NCI-H510A treated with DMSO at 0.1 percent for 48 hours (cell line): ENCODE measurements around the gene PCIF1.
"Not testable (repeated sequence)": the region's sequence is repeated elsewhere in the genome, so short reads cannot be mapped to it uniquely, and the experiment has no call there.

ENCODE experiments used
- DNase-seq: peaks from one replicate; lab custom pipeline; 2025; lab: John Stamatoyannopoulos, UW

The PCIF1 gene

DNA sequence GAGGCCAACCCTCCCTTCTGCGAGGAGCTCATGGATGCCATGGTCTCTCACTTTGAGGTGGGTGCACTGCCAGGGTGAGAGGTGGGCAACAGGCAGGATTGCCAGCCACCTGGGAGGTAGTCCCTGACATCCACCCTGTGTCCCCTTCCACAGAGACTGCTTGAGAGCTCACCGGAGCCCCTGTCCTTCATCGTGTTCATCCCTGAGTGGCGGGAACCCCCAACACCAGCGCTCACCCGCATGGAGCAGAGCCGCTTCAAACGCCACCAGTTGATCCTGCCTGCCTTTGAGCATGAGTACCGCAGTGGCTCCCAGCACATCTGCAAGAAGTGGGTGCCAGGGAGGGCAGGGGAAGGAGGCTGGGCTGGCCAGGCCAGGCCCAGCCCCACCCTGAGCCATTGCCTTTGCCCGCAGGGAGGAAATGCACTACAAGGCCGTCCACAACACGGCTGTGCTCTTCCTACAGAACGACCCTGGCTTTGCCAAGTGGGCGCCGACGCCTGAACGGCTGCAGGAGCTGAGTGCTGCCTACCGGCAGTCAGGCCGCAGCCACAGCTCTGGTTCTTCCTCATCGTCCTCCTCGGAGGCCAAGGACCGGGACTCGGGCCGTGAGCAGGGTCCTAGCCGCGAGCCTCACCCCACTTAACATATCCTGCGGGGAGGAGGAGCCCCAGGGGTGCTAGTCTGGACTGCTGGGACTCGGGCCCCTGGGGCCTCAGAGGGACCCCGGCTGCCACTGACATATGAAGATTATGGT is 12.8 kb downstream of the PCIF1 start:
- no peak for DNase-seq

DNA sequence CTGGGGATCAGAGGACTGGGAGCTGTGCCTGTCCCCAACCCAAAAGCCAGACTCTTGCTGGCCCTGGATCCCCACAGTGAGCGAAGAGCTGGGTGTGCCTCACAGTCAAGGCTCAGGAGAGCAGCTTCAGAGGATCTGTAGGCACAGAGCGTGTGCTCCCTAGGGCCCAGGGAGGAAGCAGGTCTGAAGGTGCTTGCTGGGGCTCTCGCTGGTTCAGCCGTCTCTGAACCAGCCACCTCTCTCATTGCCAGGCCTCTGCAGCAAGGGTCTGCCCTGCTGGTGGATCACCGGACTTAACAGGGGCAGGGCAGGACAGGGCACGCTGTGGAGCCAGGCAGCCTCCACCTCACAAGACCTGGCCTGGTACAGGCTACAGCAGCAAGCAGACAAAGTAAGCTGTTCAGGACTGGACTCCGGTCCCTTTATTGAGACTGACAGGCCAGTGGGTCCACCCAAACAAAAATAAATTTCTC is 13.8 kb downstream of the PCIF1 start:
- DNase-seq: no peak

DNA sequence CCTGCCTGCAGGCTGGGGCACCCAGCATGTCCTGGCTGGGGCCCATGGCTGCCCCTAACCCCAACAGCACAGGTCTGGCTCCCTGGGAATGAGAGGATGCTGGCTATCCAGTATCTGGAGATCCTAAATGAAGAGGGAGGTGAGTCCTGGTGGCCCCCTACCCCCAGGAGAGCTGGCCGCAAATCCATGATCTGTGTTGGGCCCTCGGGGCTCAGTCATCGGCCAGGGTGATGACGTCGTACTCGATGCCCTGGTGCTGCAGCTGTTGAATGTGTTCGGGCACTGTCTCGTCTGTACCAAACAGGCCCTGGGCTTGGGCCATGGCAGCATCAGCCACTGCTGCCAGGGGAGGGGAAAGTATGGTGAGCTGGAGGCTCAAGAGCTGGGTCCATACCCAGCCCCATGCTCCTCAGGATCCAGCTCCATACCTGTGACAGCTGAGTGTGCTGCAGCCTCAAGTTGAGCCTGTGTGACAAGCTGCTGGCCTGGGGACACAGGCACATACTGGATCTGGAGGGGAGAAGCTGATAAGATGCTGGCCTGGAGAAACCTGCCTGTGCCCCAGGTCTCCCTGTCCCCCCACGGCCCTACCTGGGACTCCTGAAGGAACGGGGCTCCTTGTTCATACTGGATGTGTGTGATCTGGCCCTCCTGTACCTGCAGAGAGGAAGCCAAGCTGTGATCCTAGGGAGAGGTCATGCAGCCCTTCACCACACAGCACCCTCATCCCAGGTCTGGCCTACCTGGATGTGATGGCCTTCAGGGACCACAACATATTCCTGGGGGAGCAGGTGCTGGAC is 14.5 kb downstream of the PCIF1 start:
- DNase-seq: no peak

DNA sequence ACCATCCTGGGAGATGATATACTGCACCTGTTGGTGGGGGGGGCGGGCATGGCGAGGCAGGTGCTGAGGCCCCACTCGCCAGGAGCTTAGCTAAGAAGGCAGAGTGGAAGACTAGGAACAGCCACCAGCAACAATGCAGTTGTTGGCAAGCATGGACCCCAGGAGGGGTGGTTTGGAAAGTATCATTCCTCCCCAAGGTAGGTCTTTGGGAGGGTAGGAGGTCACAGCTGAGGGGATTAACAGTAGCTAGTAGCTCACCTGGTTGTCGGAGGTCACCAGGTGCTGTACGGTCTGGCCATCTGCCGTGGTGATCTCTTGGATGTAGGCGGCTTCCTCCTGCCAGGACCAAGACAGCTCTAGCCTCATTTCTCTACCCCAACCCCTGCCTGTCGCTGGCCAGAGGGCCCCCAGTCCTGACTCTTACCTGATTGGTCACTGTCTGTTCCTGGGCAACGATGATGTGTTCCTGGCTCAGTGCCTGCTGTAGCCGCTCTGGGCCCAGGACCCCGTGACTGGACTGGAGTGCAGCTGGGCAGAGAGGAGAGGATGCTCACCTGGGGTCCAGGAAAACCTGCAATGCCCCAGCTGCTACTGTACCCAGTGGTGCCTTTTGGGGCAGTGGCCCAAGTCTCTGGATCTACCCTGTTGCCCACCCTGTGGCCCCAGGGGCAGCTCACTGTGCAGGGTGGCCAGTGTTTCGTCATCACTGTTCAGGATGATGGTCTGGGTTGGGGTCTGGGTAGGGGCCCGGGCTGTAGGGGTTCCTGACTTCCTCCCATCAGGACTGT is 15.3 kb downstream of the PCIF1 start:
- DNase-seq: no peak

DNA sequence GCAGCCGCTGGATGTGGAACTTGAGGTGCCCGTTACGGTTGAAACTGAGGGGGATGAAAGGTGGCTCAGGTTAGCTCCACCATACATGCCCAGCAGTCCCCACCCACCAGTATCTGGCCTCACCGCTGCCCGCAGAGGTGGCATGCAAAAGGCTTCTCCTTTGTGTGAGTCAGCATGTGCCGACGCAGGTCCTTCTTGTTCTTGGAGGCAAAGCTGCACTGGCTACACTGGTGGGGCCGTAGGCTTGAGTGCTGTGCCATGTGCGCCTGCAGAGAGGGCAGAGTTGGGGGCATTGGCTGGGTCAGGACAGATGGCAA is 15.8 kb downstream of the PCIF1 start:
- no peak for DNase-seq

DNA sequence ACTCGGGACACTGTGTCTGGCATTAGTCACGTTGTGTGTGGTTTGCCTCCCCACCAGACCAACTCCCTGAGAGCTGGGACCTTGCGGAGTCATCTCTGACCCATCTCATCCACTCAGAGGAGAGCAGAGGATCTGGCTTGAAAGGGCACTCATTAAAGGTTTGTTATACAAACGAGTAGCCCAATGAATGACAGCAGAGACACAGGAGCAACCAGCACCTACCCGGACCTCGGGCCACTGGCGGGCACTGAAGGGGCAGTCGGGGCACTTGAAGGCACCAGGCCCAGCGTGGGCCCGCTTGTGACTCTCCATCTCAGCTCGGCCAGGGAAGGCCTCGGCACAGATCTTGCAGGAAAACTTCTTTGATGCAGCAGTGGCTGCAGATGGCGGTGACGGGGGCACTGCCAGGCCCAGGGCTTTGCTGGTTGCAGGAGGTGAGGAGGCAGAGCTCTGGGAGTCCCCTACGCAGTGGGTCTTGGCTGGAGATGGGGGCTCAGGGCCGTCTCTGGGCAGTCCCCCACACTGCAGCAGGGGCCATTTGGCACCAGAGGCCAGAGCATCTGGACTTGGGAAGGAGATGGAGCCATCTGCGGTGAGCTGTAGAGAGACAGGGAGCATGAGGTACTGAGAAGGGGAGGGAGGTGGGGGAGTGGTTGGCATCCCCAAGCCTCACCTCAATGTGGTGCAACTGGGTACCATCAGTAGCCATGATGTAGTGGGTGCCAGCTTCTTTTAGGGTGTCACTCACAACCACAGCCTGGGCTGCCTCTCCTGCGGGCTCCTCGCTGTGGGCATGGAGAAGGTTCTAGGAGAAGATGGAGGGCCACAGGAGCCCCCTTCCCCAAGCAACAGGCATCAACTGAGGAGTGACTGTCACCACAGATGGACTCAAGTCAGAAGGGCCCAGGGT is 17.7 kb downstream of the PCIF1 start:
- DNase-seq: no peak

DNA sequence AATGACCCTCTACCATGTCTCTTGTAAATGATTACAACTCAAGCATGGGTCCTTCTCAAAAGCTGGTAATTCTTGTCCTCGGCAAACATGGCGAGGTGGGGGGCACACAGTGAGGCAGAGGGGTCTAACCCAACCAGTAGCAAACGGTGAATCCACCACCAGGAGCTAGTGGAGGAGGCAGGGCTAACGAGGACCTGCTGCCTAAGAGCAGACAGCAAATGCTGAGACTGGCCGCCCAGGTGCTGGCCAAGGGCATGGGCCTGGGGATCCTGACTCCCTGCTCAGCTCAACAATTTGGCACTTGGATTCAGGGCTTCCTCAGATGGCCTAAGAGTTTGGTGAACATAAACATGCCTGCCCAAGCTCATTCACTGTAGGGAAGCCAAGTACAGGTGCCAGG is 18.4 kb downstream of the PCIF1 start:
- DNase-seq: no peak

DNA sequence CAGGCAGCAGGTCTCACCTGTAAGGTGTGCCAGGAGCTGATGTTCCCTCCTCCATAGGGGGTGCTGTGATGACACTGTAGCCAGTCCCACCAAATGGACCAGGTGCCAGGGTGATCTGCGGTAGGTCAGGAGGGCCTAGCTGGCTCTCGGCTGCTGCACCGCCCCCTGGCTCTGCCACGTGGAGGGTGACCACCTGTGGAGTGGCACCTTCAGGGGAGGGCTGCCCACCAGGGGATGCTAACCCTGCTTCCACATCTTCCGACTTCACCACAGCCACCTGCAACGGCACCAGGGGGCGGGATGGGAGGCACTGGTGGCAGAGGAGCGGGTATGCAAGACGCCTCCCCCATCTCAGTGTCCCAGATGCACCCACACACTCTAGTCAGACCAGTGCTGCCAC is 19.2 kb downstream of the PCIF1 start:
- no peak for DNase-seq

DNA sequence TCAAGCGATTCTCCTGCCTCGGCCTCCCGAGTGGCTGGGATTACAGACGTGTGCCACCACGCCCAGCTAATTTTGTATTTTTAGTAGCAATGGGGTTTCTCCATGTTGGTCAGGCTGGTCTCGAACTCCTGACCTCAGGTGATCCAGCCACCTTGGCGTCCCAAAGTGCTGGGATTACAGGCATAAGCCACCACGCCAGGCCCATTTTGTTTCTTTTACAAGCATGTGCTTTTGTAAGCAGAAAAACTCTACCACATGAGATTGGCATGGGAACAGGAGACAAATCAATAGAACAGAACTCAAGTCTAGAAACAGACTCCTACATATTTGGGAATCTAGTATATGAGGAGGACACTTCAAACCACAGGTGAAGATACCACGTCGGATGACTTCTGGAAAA is 21.8 kb downstream of the PCIF1 start:
- DNase-seq: not testable (repeated sequence)

DNA sequence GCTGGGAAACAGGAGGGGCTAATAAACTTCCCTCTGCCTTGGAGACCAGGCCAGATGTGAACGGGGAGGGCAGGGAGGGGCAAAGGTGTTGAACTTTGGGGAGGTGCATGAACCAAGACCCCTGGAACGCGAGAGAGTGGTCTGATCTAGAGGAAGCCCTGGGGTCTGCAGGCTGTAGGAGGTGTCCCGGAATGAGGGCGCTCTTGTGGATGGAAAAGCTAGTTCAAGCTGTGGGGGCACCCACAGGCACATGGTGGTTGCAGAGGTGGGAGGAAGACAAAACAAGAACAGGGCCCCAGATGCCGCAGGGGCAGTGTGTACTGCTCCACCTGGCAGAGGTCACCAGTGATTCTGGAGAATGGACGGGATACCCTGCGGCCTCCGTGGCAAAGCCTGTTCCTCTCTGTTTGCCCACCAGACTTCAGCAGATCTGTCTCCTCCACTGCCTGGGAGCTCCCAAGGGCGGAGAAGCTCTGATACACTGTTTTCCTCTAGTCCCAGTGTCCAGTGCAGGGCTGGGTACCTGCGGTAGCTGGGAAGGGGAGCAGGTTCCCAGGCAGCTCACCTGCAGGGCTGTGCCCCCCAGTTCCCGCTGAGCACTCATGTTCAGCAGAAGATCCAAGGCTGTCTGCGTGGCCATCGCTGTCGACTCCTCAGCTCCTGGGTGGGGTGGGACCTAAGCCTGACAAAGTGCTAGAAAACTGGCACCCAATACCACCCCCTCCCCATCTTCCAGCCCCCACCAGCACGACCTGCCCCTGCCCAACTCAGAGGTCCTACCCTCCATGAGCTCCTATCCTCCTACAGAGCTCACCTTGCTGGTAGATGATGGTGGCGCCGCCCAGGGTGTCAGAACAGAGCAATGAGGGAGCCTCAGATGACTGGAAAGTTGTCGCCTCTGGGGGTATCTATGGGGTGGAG is 22.8 kb downstream of the PCIF1 start:
- DNase-seq: no peak

DNA sequence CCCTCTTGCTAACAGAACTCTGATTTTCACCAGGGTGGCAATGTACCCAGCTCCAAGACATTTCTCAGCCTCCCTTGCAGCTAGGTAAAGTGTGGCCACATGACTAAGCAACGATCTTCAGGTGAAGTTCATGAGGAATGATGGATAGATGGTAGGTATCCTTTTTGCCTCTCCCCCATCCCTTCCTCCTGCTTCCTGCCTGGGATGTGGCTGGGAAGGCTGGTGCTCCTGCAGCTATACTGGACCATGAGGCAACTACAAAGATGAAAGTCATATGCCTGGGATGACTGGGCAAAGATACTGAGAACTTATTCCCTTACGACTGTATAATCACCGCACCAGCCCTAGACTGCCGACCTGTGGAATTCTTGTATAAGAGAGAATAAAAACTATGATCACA is 24.1 kb downstream of the PCIF1 start:
- no peak for DNase-seq

DNA sequence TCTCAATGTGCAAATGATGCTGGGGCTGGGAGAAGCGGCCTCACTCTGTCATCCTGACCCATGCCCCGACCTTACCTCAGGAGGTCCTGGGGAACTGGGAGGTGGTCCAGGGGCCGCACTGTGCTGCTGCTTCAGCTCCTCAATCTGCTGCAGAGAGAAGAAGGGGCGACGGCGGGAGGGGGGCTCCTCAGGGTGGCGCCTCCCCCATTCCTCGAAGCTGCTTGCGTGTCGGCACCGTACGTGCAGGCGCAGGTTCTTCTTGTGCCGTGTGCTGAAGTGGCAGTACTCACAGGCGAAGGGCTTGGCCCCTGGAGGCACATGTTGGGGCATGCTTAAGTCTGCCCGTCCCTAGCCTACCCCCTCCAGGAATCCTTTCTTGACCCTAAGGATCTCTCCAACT is 24.6 kb downstream of the PCIF1 start:
- no peak for DNase-seq

DNA sequence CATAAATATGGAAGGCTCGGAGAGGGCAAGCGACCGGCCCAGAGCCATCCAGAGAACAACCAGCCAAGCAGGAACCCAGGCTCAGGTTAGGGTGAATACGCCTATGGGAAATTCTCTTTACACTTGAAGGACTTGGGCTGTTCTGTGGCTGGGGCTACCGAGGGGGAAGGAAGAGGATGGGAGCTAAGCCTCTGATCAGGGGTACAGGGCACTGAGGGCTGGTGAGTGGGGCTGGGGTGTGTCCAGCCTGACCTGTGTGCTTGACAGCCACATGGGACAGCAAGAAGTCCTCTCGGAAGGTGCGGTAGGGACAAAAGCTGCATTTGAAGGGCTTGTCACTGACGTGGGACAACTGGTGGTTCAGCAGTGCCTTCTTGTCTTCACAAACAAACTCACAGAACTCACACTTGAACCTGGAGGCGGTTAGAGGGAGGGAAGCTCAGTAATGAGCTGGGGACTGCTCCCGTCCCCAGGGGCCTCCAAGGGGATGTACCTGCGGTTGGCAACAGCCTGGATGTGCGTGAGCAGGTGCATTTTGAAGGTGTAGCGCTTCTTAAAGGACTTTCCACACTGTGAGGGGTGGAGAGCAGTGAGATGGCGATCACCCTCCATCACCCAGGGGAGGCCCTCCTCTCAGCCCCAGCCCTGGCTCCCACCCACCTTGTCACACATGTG is 25.6 kb downstream of the PCIF1 start:
- DNase-seq: no peak

DNA sequence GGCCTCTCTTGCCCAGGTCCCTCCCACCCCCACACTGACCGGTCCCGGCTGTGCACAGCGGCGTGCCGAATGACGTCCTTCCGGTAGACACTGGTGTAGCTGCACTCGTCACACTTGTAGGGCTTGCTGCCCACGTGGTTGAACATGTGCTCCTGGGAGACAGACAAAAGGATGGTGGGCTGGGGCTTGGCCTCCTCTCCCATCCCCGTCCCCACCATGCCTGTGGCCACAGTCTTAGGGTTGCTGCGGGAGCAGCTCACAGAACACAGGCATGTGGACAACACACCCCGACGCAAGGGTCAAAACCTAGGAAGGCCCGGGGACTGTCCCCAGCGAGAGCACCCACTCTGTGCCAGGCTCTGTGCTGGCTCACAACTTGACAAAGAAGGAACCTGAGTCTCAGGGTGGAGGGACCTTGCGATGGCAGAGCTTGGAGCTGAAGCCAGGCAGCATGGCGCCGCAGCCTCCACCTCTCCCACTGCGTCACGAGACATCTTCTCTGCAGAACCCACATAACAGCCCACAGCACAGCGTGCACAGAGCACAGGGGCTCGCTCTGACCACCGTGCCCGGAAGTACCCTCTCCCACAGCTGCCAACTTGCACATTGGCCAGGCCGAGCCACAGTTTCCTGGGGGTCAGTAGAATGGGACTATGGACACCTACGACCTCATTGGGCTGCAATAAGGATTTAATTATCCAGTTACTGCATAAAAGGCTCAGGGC is 27.7 kb downstream of the PCIF1 start:
- DNase-seq: no peak

DNA sequence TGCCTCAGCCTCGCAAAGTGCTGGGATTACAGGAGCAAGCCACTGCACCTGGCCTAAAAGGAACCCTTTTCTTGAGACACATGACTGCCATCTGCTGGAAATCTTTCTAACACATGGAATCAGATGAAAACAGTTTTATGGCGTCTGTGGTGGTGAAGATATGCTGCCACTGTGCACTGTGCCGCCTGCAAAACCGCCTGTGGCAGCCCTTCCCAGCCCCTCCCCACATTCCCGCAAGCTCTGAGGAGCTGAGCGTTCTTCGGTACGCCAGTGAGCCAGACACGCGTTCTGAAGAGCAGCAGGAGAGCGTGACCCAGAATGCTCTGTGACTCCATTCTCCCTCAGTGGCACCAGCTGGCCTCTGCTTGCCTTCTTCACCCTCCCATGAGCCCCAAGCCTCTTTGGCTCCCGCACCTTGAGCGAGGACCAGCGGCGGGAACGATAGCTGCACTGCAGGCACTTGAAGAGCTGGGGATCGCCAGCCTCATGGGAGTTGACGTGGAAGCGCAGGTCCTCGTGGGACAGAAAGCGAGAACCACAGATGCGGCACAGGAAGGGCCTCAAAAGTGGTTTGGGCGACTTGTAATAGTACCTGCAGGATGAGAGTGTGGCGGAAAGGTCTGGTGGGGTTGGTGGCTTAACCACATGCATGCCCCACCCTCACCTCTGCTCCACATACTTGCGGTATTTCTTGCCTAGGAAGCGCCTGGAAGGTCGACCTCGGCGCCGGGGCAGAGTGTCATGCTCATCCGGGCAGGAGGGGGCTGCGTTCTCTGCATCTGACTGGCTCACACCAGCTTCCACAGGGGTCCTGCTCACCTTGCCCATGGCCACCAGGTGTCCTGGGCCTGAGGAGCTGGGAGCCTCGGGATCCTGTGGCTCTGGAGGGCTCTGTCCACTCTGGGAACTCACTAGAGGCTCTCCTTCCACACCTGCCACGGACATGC is 28.8 kb downstream of the PCIF1 start:
- peak; percentile 76 for DNase-seq

DNA sequence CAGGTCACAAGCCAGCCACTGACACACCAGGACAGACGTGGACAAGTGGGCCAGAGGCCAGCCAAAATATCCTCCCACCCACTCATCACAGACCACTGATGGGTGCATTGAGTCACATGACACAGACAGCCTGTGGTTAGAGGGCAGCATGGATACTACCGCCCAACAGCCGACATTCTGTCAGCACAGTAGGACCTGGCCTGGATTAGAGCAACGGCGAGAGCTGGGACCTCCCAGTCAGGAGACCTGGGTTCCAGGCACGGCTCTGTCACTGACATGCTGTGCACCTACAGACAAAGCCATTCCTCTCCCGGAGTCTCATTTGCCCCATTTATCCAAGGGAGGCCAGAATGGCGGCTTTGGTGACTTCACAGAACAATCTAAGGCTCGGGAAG is 29.5 kb downstream of the PCIF1 start:
- DNase-seq: no peak

DNA sequence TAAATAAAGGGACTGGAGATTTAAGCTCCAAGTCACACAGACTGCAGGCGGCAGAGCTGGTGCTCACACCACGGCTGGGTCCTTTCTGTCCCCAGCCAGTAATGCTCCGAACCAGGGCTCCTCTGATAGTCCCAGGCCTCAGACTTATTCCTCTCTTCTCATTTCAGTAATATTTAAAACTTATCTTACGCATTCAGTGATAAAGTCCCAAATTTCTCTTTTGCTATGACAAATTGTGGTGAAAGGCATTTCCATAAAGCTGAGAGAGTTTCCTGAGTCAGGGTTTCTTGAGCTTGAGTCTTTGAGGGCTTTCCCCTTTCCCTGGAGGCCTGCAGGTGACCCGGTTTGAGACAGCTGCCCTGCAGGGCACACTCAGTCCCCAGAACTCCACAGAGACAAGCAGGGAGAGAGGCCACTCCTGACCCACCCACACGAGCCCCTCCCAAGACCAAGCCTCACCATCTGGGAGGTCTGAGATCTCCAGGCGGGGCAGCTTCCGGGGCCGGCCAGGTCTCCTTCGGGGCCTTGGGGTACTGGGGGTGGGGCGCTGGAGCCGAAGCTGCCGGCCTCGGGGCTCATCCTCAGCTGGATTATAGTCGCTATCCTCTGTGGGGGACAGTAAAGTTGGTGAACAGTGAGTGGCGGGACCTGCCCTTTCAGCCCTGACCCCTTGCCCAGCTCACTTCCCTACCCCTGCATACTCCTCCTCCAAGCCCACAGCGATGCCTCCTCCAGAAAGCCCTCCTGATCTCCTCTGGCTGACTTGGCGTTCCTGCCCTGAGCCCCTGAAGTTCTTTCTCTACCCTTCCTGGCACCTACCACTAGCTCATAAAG is 30.9 kb downstream of the PCIF1 start:
- DNase-seq: no peak
